ENCODE measurements around the gene UGT1A4. TPM values are rescaled to one million over a fixed set of nuclear protein-coding genes. Genes with fewer than 3 reads are reported as not detected.

Gene UGT1A4
- total RNA-seq, 1 donor from 2014 or later: not detected

DNA sequence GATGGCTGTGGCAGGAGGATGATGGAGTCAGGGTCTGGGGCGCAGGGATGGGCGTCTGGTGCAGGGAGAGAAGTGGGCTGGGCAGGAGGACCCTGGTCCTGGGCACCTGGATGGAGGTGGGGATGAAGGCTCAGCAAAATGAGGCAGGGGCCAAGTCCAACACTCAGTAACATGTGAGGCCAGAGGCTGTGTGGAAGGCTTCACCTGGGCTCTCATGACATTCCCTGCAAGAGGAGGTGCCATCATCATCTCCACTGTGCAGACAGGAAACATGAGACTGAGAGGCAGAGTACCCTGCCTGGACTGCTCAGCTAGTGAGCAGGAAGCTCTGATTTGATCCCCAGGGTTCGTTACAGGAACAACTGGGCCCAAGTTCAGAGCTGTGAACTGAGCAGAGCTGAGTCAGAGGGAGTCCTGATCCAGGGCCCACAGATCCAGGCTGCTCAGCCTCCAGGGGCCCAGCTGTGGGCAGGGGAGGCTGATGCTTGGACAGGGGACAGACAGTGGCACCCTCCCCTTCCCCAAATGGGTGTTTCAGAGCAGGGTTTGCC lies 98.9 kb downstream of the UGT1A4 start:
- Histone ChIP-seq H3K27me3 (no peaks in the 10 kb centered on the region), H3K4me3 (no peak overlapping the region), H3K27ac (no peak overlapping the region), H3K9me3 (no peaks in the 10 kb centered on the region), H3K4me1 (no peaks in the 10 kb centered on the region), H3K36me3 (no peaks in the 10 kb centered on the region)
- DNase-seq (ENCODE audit: low spot score in 2 of 2): peak in 1 of 2 donors; percentile 51
- intact Hi-C loops (cut with DNase I): no loop called here
- TF ChIP-seq, protein P1, sequence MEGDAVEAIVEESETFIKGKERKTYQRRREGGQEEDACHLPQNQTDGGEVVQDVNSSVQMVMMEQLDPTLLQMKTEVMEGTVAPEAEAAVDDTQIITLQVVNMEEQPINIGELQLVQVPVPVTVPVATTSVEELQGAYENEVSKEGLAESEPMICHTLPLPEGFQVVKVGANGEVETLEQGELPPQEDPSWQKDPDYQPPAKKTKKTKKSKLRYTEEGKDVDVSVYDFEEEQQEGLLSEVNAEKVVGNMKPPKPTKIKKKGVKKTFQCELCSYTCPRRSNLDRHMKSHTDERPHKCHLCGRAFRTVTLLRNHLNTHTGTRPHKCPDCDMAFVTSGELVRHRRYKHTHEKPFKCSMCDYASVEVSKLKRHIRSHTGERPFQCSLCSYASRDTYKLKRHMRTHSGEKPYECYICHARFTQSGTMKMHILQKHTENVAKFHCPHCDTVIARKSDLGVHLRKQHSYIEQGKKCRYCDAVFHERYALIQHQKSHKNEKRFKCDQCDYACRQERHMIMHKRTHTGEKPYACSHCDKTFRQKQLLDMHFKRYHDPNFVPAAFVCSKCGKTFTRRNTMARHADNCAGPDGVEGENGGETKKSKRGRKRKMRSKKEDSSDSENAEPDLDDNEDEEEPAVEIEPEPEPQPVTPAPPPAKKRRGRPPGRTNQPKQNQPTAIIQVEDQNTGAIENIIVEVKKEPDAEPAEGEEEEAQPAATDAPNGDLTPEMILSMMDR (IDR thresholded peaks at IDR 0.05): no peak

DNA sequence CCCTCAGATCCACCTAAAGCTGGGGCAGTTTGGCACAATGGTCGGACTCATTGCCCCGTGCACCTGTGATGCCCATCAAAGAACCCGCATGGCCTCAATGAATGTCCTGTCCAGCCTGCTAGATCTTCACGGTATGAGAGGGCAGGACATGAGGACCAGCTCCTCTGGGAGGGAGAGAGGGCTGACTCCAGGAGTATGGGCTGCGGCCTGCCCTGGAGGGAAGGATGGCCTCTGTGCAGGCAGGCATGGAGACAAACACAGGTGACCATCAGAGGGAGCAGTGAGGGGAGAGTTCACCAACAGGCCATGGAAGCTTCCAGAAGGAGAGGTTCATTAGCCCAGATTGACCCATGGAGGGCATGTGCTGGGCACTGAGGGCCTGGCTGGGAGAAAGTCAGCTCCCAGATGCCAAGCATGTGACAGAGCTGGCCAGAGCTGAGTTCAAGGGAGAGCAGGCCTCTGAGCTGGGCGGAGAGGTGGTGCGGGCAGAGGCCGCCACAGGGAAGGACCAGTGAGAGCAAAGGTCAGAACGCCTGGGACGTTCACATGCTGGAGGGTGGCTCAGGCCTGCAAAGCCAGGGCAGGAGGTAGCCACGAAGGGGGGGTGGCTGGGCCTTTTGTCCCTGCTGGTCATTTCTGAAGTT lies 99.6 kb downstream of the UGT1A4 start:
- intact Hi-C loops (cut with DNase I): no loop called here
- Histone ChIP-seq H3K4me3 (no peak overlapping the region), H3K9me3 (no peaks in the 10 kb centered on the region), H3K36me3 (no peaks in the 10 kb centered on the region), H3K4me1 (no peaks in the 10 kb centered on the region), H3K27ac (no peak overlapping the region), H3K27me3 (no peaks in the 10 kb centered on the region)
- DNase-seq (ENCODE audit: low spot score in 2 of 2): peak in 1 of 2 donors; percentile 56
- TF ChIP-seq, protein P1 (IDR thresholded peaks at IDR 0.05): no peak

DNA sequence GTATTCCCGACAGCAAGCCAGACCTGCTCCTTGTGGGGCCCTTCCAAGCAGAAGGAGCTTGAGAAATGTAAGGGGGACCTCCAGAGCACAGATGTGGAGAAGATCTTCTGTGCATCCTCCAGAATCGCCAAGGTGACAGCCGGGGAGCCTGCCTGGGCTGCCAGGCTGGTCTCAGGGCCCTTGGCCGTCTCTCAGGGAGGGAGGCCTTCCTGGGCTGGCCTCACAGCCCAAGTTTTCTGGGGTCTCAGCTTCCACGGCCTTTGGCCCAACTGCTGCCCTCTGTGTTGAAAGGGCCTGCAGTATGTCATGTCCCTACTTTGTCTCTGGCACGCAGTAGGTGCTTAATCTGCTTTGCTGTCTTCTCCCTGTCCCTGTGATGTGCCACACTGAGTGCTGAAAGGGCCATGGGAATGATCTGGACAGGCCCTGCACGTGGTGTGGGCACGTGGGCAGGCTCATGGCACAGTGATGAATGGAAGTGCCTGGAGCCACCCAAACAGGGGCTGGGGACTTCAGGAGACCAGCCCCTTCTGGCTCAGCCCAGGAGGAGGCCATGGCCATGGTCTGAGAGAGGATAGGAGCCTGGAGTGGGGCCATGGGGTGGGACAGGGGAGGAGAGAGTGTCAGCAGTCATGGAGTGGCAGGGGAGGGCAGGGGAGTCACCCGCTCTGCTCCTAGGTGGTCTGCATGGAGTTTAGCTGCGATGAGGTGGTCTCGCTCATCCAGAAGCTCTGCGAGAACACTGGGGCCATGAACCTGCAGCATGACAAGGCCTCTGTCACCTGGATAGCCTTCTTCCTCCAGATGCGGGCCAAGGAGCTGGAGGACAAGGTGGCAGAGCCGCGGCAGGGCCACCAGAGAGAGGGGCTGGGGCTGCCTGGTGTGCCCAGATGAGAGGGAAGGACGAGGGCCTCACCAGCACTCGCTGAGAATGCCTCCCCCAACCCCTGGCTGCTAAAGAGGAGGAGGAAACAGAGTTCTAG lies 100.4 kb downstream of the UGT1A4 start:
- H3K27ac ChIP-seq: no peak overlapping the region
- H3K4me3 ChIP-seq: no peak overlapping the region
- no peaks in the 10 kb centered on the region for H3K4me1 ChIP-seq
- intact Hi-C loops (cut with DNase I): no loop called here
- H3K9me3 ChIP-seq: no peaks in the 10 kb centered on the region
- no peaks in the 10 kb centered on the region for H3K36me3 ChIP-seq
- DNase-seq (ENCODE audit: low spot score in 2 of 2): no peak
- H3K27me3 ChIP-seq: no peaks in the 10 kb centered on the region
- TF ChIP-seq, protein P1 (IDR thresholded peaks at IDR 0.05): no peak

DNA sequence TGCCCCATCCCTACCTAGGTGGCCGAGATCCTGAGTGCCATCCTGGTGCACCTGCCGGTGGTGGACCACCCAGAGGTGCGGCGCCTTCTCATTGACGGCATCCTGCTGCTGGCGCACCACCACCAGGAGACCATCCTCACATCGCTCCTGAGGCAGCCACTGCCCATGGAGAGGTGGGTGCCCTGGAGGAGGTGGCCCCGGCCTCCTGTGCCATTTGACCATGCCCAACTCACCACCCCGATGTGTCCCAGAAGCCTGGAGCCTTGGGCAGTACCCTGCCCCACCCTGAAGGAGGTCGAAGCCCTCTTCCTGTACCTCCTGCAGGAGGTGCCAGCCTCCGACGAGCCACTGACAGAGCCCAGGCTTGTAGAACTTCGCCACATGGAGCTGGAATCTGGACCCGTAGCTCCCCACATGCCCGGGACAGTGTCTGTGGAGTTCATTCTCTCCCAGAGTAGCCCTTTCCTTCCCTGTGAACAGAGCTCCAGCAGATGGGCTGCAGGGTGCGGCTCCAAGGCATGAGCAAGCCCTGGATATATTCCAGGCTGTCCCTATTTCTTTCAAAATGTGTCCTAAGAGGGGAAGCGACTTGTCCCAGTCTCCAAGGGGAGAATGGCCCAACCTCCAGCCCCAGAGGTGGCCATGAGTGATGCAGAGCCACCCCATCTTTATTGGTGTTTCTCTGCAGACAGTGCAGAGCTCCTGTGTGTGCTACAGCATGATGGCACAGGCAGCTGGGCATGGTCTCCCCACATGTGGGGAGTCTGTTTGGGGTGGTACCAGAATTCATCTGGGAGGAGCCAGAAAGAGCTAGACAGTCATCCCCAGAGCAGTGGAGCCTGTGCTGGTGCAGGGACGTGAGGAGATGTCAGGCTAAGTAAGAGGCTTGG lies 101.6 kb downstream of the UGT1A4 start:
- Histone ChIP-seq H3K36me3 (no peaks in the 10 kb centered on the region), H3K4me3 (no peak overlapping the region), H3K27me3 (no peaks in the 10 kb centered on the region), H3K4me1 (no peaks in the 10 kb centered on the region), H3K27ac (no peak overlapping the region), H3K9me3 (no peaks in the 10 kb centered on the region)
- intact Hi-C loops (cut with DNase I): no loop called here
- DNase-seq (ENCODE audit: low spot score in 2 of 2): peak in 1 of 2 donors; percentile 40
- TF ChIP-seq, protein P1 (IDR thresholded peaks at IDR 0.05): no peak

DNA sequence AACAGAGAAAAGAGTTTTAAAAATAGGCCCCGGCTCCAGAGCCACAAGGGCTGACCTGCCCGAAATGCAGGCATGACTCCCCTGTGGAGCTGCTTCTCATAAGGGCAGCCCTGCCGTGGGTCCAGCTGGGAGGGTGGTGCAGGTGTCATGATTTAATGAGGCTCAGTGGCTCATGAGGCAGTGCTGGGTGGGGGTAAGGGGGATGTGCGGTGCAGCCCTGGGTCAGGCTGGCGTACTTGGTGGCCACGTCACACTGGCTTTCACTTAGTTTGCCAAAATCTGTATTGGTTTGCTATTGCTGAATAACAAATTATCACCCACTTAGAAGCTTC lies 102.2 kb downstream of the UGT1A4 start:
- H3K4me3 ChIP-seq: no peak overlapping the region
- intact Hi-C loops (cut with DNase I): no loop called here
- TF ChIP-seq, protein P1 (IDR thresholded peaks at IDR 0.05): no peak
- H3K4me1 ChIP-seq: no peaks in the 10 kb centered on the region
- DNase-seq (ENCODE audit: low spot score in 2 of 2): peak in 1 of 2 donors; percentile 55
- H3K9me3 ChIP-seq: no peaks in the 10 kb centered on the region
- no peak overlapping the region for H3K27ac ChIP-seq
- H3K27me3 ChIP-seq: no peaks in the 10 kb centered on the region
- H3K36me3 ChIP-seq: no peaks in the 10 kb centered on the region
